Activated CD4-positive, alpha-beta T cell treated with anti-CD3 and anti-CD28 coated beads, Interleukin-2, Interleukin-4, amounts not matched to agents 100 ng/mL and 50 ng/mL, durations not matched to agents 16 hours and 8 hours (primary cell): ENCODE results near the gene ABR.
"Not testable (repeated sequence)": the region's sequence is repeated elsewhere in the genome, so short reads cannot be mapped to it uniquely, and the experiment has no call there.

Experiments
- DNase-seq: peaks from one replicate; pipeline ENCODE4 v3.0.0-alpha.2; 2020; ENCODE audit warnings: low spot score

ABR gene

DNA sequence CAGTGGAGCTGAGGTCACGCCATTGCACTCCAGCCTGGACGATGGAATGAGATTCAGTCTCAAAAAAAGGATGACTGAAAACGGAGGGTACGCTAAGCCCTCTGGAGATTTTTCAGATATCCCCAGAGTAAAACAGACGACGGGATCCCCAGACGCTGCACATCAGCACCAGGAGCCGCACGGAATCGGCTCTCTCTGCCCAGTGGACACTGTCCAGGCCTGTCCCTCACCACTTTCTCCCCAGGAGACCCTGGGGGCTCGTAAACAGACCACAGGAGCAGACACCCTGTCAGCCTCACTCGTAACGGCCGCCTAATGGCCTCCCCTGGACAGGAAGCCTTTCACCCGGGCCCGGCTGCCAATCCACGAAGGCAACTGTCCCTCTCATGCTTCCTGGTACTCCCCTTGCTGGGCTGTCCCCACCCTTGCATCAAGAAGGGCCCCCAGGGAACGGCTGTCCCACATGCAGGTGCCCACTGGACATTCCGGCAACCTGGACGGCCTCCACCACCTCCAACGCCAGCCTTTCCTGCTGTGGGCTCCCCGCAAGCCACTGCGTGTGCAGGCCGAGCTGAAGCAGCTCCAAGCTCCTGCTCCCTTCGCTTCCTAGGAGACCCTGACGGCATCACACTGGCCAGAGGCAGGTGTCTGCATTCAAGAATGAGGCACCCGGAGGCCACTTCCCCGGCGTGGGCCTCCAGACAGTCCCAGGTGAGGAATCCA lies 108.5 kb downstream of the ABR start:
- DNase-seq: no peak

DNA sequence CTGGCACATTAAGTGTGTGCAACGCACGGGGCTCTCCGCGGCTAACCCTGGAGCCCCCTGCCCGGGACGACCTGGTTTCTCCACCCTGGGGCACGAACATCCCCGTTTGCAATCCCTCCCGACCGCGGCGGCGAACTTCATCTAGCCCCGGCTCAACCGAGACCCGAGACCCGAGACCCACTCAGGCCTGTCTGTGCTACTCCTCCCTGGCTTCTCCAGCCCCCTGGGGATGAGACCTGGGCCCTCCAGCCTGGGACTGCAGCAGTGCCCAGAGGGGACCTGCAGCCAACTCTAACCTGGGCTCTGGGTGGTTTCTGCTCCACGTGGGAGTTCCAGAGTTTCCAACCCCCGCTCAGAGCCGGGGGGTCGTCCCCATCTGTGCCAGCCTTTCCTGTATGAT lies 109.4 kb downstream of the ABR start:
- no peak for DNase-seq

DNA sequence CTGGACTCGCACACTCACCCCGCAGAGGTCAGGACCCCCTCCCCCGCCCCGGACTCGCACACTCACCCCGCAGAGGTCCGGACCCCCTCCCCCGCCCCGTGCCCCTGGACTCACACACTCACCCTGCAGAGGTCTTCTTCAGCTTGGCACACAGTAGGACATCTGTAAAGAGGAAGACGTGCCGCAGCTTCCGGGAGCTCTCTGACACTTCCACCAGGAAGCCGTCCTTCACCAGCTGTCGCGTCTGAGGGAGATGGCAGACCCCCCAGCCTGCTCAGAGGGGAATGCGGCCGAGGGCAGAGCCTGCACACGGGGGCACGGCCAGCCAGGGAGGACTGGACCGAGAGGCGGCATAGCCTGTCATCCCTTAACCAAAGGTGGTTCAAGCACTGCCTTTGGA lies 109.9 kb downstream of the ABR start:
- no peak for DNase-seq

GRCh38 chr17:1068356-1068755 lies 111.4 kb downstream of the ABR start:
- no peak for DNase-seq

- DNase-seq: no peak
Measured at GRCh38 chr17:1067282-1067956, 112.4 kb downstream of the ABR start.

DNA sequence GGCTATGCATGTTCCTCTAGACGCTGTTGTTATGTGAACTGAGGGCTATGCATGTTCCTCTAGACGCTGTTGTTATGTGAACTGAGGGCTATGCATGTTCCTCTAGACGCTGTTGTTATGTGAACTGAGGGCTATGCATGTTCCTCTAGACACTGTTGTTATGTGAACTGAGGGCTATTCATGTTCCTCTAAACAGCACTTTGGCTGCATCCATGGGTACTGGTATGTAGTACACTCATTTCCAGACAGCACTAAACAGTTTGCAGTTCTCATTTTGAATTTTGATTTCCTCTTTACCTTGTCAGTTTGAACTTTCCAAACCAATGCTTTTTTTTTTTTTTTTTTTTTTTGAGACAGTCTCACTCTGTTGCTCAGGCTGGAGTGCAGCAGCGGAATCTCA lies 114.4 kb downstream of the ABR start:
- not testable (repeated sequence) for DNase-seq

- peak; percentile 41 for DNase-seq
Measured at GRCh38 chr17:1060991-1061390, 118.8 kb downstream of the ABR start.

- DNase-seq: no peak
Measured at GRCh38 chr17:1059131-1059795, 120.5 kb downstream of the ABR start.

DNA sequence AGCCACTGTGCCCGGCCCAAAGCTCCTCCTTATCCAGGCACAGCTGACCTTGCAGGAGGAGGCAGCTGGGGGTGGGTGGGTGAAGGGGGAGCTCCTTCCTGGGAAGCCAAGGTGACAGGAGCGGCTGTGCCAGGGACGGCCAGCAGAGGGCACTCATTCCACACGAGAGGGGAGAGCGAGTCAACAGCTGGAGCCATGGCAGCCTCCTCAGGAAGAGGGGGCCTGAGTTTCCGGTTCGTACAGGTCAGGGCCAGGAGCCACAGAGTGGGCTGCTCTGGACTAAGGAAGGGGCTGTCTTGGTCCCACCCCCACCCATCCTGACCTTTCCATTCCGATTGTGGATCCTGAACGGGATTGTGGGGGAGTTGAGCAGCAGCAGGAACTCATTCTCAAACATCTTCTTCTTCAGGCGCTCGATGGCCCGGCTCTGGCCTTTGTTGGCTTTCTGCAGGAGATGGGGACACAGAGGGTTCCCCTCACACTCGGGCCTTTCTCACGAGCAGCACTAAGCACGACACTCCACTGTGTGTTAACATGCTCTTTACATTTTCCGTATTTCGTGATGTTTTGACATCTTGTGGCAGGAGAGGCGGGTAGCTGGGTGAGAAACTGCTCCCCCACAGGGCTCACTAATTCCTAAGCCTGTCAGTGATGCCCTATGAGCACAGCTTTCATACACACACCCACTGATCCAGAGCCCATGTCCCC lies 121.2 kb downstream of the ABR start:
- peak; percentile 61 for DNase-seq

DNA sequence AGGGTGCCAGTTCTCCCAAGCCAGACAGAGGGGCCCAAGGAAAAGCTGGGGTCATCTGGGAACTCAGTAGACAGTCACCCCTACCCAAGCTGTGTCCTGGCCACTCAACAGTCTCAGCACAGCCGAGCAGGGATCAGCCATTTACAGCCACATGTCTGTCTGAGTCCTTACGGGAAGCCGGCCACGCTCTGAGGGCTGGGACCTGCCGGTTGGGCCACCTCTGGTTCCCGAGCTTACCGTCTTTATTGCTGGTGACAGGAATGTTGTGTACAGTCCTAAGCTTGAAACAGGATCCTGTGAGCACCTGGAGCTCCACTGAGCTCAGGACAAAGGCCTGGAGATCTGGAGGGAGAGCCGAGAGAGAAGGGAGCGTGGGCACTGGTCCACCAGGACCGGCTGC lies 123.0 kb downstream of the ABR start:
- DNase-seq: no peak

- DNase-seq: peak; percentile 31
Measured at GRCh38 chr17:1055751-1056645, 123.8 kb downstream of the ABR start.

DNA sequence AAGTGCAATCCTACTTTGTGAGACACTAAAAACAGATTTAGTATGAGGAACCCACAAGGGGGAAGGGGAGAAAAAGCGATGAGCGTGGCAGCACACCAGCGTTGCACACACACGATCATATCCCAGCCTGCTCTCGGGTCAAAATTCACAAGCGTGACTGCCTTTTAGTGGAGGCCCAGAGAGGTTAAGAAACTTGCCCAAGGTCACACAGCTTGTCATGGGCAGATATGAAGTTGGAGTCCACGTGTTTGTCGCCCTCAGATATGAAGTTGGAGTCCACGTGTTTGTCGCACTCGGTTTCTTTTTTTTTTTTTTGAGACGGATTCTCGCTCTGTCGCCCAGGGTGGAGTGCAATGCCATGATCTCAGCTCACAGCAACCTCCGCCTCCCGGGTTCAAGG lies 124.5 kb downstream of the ABR start:
- DNase-seq: no peak

- DNase-seq: no peak
Measured at GRCh38 chr17:1054656-1055055, 125.1 kb downstream of the ABR start.

GRCh38 chr17:1053661-1054360 lies 126.0 kb downstream of the ABR start:
- DNase-seq: no peak

GRCh38 chr17:1050996-1051925 lies 128.5 kb downstream of the ABR start:
- no peak for DNase-seq

DNA sequence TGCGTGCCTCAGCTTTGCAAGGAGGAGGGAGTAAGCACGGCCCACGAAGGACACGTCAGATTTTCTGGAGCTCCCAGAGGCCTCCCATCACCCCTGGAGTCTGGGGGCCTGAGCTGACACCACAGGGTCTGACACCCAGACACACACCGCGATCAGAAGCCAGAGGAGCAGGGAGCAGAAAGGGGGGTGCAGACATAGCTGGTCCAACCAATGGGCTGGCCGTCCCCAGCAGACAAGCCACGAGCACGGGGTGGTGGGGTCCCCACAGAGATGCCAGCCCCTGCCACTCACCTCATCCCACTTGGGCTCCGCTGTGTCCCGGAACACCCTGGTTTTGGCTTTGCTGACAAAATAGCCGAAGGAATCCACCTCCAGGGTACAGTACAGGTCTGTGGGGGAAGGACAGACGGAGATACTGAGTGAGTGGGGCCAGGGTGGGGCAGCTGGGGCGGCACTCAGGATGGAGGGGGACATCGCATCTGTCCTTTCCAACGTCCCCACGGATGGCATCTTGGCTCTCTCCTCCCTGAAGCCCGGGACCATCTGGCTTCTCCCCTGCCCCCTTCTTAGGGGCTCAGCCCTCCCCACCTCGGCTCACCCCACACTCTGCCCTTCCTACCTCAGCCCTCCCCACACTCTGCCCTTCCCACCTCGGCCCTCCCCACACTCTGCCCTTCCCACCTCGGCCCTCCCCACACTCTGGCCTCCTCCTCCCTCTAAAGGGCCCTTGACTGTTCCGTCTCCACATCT lies 129.4 kb downstream of the ABR start:
- DNase-seq: no peak

GRCh38 chr17:1049446-1050225 lies 130.1 kb downstream of the ABR start:
- no peak for DNase-seq

GRCh38 chr17:1048516-1049115 lies 131.2 kb downstream of the ABR start:
- not testable (repeated sequence) for DNase-seq
